ENCODE results near the gene VEZT. TPM values are rescaled to one million over a fixed set of nuclear protein-coding genes. Genes with fewer than 3 reads are reported as not detected.
"Not testable (repeated sequence)": the region's sequence is repeated elsewhere in the genome, so short reads cannot be mapped to it uniquely, and the experiment has no call there.

The VEZT gene
- total RNA-seq, 1 donor from 2014 or later: 51.5 TPM

DNA sequence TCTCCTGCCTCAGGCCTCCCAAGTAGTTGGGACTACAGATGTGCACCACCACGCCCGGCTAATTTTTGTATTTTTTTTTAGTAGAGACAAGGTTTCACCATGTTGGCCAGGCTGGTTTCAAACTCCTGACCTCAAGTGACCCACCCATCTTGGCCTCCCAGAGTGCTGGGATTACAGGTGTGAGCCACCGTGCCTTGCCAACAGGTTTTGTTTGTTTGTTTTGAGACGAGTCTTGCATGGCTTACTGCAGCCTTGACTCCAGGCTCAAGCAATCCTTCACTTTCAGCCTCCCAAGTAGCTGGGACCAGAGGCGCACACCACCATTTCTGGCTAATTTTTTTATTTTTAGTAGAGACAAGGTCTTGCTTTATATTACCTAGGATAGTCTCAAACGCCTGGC is 23.5 kb downstream of the VEZT start:
- intact Hi-C loops (cut with DNase I); DNase-seq (ENCODE audit: missing footprints); ATAC-seq: not testable (repeated sequence)

- DNase-seq (ENCODE audit: missing footprints) (no peak), ATAC-seq (no peak)
- intact Hi-C loops (cut with DNase I): no loop called here
Measured at GRCh38 chr12:95241761-95242506, 24.3 kb downstream of the VEZT start.

DNA sequence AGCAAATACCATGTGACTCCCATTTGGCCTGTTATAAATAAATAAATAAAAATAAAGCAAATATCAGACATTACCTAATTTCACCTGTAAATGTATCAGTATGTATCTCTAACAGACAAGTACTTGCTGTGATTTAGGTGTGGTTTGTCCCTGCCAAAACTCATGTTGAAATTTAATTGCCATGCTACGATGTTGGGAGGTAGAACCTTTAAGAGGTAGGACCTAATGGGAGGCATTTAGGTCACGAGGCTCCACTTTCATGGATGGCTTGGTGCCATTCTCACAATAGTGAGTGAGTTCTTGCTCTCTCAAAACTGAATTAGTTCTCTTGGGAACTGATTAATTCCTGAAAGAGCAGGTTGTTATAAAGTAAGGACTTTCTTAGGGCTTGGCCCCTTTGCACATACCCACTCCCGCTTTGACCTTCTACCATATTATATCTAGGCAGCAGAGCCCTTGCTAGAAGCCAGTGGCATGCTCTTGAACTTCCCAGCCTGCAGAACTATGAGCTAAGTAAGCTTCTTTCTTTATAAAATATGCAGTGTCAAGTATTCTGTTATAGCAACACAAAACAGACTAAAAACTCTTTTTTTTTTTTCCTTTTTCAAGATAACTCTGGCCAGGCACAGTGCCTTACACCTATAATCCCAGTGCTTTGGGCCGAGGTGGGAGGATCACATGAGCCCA is 26.0 kb downstream of the VEZT start:
- ATAC-seq (no peak), DNase-seq (ENCODE audit: missing footprints) (no peak)
- intact Hi-C loops (cut with DNase I): no loop called here

- DNase-seq (ENCODE audit: missing footprints) (no peak), ATAC-seq (no peak)
- intact Hi-C loops (cut with DNase I): no loop called here
Measured at GRCh38 chr12:95244350-95244749, 26.7 kb downstream of the VEZT start.

DNA sequence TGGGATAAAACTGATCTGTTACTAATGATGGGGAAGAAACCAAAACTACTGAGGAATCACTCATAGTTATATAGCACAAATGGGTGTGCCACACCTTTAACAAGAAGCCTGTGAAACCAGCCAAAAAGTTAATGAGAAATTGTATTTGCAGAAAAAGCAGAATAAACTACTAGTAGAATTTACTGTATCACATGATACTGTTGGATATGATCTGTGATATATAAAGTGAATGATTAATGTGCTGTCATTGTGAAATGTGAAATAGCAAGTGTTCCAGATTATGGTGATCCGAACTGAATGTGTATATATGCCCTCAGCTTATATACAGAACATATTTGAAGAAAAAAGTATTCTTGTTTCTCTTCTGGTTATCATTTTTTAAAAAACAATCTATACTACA is 30.5 kb downstream of the VEZT start:
- DNase-seq (ENCODE audit: missing footprints) (no peak), ATAC-seq (no peak)
- intact Hi-C loops (cut with DNase I): no loop called here

GRCh38 chr12:95248604-95249360 is 31.2 kb downstream of the VEZT start:
- intact Hi-C loops (cut with DNase I): no loop called here
- no peak for ATAC-seq

DNA sequence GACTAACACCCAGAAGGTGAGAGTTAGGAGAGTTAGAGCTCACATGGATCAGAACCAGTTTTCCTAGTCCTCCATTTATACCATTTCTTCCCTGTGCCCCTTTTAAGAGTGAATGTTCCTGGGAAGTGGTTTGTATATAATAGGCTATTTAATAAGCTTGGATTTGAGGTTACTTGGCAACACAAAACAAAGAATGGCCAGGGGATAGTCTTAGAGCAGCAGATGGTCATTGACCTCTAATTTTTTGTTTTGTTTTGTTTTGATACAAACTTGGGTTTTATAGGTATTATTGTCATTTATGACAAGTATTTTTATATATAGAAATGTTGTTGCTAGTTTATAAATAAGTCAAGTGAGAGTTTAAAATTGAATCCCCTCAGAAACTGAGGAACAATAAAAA is 35.8 kb downstream of the VEZT start:
- DNase-seq (ENCODE audit: missing footprints): no peak
- no peak for ATAC-seq
- intact Hi-C loops (cut with DNase I): no loop called here

More at GRCh38 chr12:95248604-95249360, 31.2 kb downstream of the VEZT start:
- no peak for DNase-seq (ENCODE audit: missing footprints)

DNA sequence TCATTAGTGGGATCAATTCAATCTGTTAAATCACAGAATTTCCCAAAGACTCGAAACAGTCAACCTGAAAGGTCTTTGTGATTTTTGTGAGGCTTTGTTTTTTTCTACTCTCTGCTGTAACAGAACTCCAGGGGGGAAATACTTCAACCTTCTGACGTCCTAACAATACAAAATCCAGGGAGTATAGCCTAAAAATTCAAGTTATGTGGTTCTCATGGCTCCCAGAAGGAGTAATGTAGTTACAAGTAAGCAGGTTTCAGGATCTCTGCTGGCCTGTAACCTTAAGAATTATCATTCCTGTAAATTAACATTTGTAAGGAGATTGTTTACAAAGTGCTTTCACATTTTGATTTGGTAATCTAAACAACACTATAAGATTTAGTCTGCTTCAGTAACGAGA is 39.9 kb downstream of the VEZT start:
- ATAC-seq (no peak), DNase-seq (ENCODE audit: missing footprints) (no peak)
- intact Hi-C loops (cut with DNase I): no loop called here

GRCh38 chr12:95258151-95258550 is 40.5 kb downstream of the VEZT start:
- no peak for DNase-seq (ENCODE audit: missing footprints)
- intact Hi-C loops (cut with DNase I): no loop called here
- no peak for ATAC-seq

- ATAC-seq (no peak), DNase-seq (ENCODE audit: missing footprints) (no peak)
- intact Hi-C loops (cut with DNase I): no loop called here
Measured at GRCh38 chr12:95258803-95259202, 41.2 kb downstream of the VEZT start.

- ATAC-seq: no peak
- intact Hi-C loops (cut with DNase I): no loop called here
Measured at GRCh38 chr12:95259368-95259767, 41.8 kb downstream of the VEZT start.

DNA sequence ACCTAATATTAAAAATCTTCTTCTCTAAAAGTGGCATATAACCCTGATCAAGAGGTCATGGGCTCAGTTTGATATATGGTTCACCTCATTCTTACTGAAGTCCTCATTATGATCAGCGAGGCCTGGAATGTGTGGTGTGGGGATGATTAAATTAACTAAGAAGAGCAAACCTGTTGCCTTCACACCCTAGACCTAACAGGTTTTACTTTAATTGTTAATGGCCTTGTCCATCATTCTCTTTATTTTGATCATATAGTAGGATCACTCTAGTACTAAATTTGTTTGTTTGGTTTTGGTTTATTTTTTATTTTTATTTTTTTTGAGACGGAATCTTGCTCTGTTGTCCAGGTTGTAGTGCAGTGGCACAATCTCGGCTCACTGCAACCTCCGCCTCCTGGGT is 43.5 kb downstream of the VEZT start:
- intact Hi-C loops (cut with DNase I): no loop called here
- DNase-seq (ENCODE audit: missing footprints) (no peak), ATAC-seq (no peak)

More at GRCh38 chr12:95259368-95259767, 41.8 kb downstream of the VEZT start:
- DNase-seq (ENCODE audit: missing footprints): no peak

DNA sequence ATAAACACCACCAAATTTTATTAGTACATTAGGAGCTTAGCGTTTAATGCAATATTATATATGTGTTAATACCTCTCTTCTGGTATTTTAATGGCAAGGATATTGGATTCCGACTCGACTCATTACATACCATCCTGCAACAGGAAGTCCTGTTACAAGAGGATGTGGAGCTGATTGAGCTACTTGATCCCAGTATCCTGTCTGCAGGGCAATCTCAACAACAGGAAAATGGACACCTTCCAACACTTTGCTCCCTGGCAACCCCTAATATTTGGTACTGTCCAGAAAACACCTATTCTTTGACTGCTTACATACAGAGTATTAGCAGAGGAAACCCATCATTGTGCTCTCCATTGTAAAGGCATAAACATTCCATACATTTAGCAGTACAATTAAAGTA is 45.2 kb downstream of the VEZT start:
- intact Hi-C loops (cut with DNase I): no loop called here
- peak; percentile 70 for ATAC-seq
- DNase-seq (ENCODE audit: missing footprints): no peak

DNA sequence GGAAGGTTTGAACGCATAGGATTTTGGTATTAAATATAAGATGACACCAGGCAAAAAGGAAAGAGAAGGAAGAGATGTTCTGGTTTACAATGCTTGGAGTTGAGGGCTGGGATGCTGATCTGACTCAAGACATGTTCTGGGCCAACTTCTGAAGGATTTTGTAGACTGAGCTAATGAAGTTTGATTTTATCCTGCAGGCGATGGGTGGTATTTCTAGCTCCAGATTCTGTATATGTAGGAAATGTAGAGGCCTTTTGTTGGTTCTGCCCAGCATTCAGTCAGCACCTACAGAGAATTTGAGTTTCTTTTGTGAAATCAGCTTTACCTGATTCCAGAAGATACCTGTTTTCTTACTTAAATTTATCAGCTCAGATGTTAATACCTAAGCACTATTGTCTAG is 48.2 kb downstream of the VEZT start:
- intact Hi-C loops (cut with DNase I): no loop called here
- DNase-seq (ENCODE audit: missing footprints): no peak
- ATAC-seq: no peak

GRCh38 chr12:95266254-95266653 is 48.6 kb downstream of the VEZT start:
- intact Hi-C loops (cut with DNase I): no loop called here
- no peak for DNase-seq (ENCODE audit: missing footprints)
- no peak for ATAC-seq

GRCh38 chr12:95269892-95270291 is 52.3 kb downstream of the VEZT start:
- ATAC-seq (no peak), DNase-seq (ENCODE audit: missing footprints) (no peak)
- intact Hi-C loops (cut with DNase I): no loop called here

GRCh38 chr12:95271465-95271864 is 53.9 kb downstream of the VEZT start:
- DNase-seq (ENCODE audit: missing footprints) (no peak), ATAC-seq (no peak)
- intact Hi-C loops (cut with DNase I): no loop called here

- DNase-seq (ENCODE audit: missing footprints) (no peak), ATAC-seq (no peak)
- intact Hi-C loops (cut with DNase I): no loop called here
Measured at GRCh38 chr12:95277139-95277538, 59.5 kb downstream of the VEZT start.

- ATAC-seq (no peak), DNase-seq (ENCODE audit: missing footprints) (no peak)
- intact Hi-C loops (cut with DNase I): no loop called here
Measured at GRCh38 chr12:95279856-95280255, 62.2 kb downstream of the VEZT start.

DNA sequence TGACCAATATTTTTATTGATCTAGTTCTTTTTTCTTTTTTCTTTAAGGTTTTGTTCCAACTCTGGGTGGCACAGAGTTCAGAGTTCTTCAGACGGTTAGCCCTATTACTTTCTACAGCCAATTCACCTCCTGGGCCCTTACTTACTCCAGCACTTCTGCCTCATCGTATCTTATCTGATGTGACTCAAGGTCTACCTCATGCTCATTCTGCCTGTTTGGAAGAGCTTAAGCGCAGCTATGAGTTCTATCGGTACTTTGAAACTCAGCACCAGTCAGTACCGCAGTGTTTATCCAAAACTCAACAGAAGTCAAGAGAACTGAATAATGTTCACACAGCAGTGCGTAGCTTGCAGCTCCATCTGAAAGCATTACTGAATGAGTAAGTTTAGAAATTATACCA is 64.7 kb downstream of the VEZT start:
- intact Hi-C loops (cut with DNase I): no loop called here
- ATAC-seq (no peak), DNase-seq (ENCODE audit: missing footprints) (no peak)

Measured in Right ventricle myocardium inferior (tissue), 1 donor.